CMK (cell line): ENCODE results near the gene HAPLN2.
A peak's percentile ranks its signal among the peaks of the same experiment; 100 is the strongest.
"Not testable (repeated sequence)": the region's sequence is repeated elsewhere in the genome, so short reads cannot be mapped to it uniquely, and the experiment has no call there.

Source experiments
- DNase-seq: peaks from one replicate; pipeline ENCODE4 v3.0.0-alpha.2; 2010; ENCODE audit warnings: low read depth

The HAPLN2 gene

DNA sequence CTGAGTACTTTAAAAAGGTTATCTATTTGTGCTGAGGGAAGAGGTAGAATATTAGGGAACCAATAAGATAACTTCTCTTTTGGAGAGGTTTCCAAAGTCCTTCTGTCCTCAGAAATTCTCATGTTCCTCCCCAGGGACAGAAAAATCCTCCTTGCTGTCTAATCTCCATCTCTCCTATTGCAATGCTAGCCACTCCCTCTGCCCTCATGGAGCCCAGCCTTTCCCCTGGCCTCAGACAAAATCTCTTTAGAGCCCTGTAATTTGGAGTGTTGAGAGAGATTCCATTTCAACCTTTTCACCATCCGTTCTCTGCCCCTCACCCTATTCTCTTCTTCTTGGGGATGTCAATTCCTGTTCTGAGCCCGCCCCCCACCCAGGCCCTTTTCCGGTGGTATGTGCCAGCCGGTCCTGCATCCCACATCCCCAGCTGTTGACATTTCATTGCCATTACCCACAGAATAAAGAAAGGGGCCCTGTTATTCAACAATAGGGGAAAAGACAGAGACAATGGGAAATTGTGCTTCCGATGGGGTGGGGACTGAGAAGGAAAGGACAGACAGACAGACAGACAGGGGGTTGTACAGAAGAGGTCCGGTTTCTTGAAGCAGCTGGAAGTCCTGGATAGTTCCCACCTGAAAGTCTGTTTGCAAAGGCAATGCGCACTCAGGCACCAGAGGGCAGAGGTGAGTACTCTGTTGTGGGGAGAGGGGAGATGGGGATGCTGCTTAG, at the start of gene HAPLN2:
Gene HAPLN2, plus strand, starts transcription at position 563 of the 729 bp plus-strand sequence. CDS start 4,076 bp downstream, outside the sequence.
- no peak for DNase-seq

- DNase-seq, result no peak
These were observed 47.9 kb upstream of the HAPLN2 start for GRCh38 chr1:156571261-156571852.

- no peak for DNase-seq
These were observed 47.1 kb upstream of the HAPLN2 start, which contains the start of gene IQGAP3 for GRCh38 chr1:156571919-156572662. Gene IQGAP3 (minus strand): TSS chr1:156572565. CDS start chr1:156572529, 36 bp downstream.

DNA sequence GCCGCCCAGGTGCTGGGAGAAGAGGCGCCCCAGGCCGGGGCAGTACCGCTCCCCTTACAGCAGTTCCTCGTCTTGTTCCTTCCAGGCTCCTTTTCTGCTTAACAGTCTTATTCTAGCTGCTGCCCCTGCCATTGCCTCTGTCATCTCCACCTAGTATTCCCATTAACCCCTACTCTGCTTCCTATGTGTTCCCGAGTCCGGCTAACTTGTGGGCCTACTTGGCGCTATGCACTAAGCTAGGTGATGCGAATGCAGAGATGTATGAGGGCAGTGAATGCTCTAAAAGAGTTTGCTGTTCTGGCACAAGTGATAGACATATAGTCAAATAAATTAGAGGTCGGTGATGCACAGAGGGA, 46.6 kb upstream of the HAPLN2 start:
- DNase-seq, result no peak

- DNase-seq, result no peak
These were observed 45.1 kb upstream of the HAPLN2 start for GRCh38 chr1:156574039-156574633.

- DNase-seq, result no peak
These were observed 41.7 kb upstream of the HAPLN2 start for GRCh38 chr1:156577550-156577949.

- DNase-seq, result no peak
These were observed 41.2 kb upstream of the HAPLN2 start for GRCh38 chr1:156578055-156578454.

- DNase-seq, result no peak
These were observed 39.7 kb upstream of the HAPLN2 start, which contains the start of gene TTC24 for GRCh38 chr1:156579472-156579871. Gene TTC24 (plus strand): TSS chr1:156579723. CDS start chr1:156581365, 1,642 bp downstream.

DNA sequence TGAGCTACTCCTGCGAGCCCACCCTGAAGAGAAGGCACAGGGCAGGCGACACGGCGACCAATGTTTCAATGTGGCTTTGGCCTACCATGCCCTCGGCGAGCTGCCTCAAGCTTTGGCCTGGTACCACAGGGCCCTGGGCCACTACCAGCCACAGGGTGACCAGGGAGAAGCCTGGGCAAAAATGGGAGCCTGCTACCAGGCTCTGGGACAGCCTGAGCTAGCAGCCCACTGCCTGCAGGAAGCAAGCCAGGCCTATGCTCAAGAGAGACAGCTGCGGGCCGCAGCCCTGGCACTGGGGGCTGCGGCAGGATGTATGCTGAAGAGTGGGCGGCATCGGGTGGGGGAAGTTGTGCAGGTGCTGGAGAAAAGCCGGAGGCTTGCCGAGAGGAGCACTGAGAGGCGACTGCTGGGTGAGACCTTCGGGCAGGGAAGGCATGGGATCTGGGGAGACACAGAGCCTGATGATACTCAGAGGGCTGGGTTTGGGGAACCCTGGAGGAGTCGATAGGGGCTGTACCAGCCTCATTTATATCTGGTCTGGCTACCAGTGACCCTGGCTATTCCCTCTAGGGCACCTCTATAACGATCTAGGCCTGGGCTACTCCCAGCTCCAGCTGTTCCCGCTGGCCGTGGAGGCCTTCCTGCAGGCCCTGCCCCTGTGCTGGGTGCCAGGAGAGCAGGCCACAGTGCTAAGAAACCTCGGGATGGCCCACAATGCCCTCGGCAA, 37.4 kb upstream of the HAPLN2 start:
- no peak for DNase-seq

DNA sequence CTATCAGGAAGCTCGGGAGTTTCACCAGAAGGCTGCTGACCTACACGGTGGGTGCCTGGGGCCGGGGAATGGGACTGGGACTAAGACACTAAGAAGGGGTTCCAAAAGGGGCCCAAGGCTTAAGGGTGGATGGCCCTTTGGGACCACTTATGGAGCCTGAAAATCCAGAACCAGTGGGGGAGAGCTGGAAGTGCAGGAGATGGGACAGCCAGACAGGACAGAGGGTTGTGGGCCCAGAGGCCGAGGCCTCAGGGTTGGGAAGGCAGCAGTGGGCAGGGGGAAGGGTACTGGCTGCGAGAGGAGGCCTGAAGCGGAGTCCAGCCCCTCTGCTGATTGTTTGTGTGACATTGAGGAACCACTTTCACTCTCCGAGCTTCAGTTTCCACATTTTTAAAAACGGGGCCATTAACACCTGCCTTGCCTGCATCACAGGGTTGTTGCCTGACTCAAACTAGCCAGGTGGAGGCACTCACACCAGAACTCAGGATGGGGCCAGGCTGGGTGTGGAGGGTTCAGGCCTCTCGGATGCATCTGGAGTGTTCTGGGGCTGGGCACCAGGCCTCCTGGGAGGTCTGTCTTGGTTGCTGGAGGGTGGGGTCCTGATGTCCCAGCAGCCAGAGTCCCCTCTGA, 36.7 kb upstream of the HAPLN2 start:
- no peak for DNase-seq

- DNase-seq, result peak; percentile 85
These were observed 35.2 kb upstream of the HAPLN2 start for GRCh38 chr1:156583821-156584622.

DNA sequence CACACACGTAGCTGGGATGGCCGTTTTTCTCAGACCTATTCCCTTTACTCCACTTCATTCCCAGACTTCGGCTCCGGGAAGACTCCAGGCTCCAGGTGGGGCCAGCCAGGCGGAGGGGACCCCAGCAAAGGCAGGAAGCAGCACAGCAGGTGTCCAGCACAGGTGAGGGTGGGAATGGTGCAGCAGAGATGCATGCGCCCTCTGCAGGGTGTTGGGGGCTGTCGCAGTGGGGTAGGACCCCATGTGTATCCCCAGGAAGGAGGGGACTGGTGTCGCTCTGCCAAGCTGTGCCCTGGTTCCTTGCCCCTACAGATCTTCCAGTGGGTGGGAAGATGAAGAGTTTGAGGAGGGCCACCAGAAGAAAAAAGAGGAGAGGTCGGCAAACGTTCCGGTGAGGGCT, 34.4 kb upstream of the HAPLN2 start:
- DNase-seq, result no peak

- no peak for DNase-seq
These were observed 32.9 kb upstream of the HAPLN2 start for GRCh38 chr1:156586323-156586722.

DNA sequence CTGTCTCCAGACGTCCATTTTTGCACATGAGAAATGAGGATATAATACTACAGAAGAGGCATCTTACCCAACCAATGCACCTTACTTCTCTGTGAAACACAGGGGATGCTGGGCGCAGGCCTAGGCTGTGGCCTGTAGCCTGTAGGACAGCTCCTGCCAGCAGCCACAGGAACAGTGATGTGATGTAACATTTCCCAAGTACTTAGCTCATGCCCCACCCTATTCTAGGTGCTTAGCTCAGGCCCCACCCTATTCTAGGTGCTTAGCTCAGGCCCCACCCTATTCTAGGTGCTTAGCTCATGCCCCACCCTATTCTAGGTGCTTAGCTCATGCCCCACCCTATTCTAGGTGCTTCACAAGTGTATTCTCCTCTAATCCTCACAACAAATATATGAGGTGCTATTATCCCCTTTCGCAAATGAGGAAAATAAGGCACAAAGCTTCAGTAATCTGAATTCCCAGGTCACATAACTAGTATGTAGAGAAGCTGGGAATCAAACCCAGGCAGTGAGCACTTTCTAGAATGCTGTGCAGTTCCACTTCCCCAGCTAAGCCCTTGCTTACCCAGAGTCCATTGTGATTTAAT, 32.2 kb upstream of the HAPLN2 start:
- no peak for DNase-seq

GRCh38 chr1:156587927-156588326, 31.3 kb upstream of the HAPLN2 start:
- DNase-seq, result not testable (repeated sequence)

DNA sequence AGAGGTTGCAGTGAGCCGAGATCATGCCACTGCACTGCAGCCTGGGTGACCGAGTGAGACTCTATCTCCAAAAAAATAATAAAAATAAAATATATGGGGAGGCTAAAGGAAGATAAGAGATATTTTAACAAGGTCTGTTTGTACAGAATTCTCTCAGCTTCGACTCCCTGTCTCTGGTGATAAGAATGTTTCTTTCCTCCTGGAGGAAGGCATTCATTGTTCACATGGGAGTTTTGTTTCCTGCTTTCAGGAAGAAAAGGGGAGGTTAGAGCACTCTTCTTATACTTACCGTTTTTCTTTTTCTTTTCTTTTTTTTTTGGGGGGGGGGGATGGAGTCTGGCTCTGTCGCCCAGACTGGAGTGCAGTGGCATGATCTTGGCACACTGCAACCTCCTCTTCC, 29.7 kb upstream of the HAPLN2 start:
- no peak for DNase-seq

GRCh38 chr1:156590326-156591180, 28.7 kb upstream of the HAPLN2 start:
- no peak for DNase-seq

DNA sequence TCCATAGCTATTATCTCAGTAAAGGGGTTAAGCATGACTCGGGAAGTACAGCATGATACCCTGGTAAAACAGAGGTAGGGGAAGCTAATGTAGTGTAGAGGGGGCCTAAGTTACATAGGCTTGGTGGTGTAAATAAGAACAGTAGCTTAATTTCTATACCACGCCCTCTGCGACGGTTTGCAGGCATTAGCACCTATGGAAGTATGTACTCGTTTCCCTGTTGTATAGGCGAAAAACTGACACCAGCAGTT, 28.1 kb upstream of the HAPLN2 start:
- no peak for DNase-seq

DNA sequence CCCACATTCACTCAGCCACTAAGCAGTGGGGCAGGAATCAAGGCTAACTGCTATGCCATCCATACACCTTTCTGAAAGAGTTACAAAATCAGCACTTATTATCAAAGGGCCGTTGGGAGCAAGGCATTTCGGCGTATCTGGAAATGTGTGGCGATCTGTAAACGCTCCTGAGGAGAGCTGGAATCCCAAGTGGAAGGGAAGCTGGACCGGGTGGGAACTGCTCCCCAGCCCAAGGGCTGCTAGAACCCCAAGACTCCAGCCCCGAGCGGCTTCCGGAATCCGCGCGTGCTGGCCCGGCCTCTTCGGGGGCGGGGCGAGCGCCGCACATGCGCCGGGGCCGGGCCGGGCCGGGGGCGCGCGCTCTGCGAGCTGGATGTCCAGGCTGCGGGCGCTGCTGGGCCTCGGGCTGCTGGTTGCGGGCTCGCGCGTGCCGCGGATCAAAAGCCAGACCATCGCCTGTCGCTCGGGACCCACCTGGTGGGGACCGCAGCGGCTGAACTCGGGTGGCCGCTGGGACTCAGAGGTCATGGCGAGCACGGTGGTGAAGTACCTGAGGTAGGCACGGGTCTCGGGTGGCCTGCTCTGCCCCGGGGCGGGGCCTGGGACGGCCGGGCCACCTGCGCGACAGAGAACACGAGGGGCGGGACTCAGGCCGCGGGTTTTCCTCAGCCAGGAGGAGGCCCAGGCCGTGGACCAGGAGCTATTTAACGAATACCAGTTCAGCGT, 27.6 kb upstream of the HAPLN2 start, which contains the start of gene NAXE:
Gene NAXE, plus strand, starts transcription at position 345 of the 726 bp plus-strand sequence. Its CDS starts 29 bp downstream, at position 374.
- DNase-seq, result peak; percentile 61
